ENCODE data around the gene CYRIA. TPM values are rescaled to one million over a fixed set of nuclear protein-coding genes. Genes with fewer than 3 reads are reported as not detected.

CYRIA gene
- total and polyA plus RNA-seq, 3 donors from 2014 or later, result 2.6 to 4.8 (median 4.1) TPM

DNA sequence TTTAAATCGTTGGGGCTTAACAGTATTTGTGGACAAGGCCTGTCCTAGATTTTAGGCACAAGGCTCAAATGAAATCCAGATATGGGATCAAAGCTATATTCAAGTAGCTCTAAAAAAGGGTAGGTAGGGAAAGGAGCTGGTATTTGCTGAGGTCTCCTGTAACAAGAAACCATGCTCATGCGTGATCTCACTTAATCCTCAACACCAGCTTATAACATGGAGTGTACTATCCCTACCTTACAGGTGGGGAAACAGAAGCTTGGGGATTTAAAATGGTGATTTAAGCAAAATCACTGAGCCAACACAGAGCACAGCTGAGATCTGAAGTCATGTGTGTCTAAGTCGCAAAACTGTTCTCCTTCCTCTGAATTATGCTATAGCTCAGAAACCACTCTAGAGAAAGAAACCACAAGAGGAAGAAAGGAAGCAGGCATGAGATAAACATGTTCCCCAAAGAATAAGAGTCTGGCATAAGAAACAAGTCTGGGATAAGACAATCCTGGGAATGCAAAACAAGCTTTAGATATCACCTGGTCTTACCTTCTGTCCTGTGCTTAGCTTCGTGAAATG lies 43.1 kb downstream of the CYRIA start:
- Histone ChIP-seq H3K9me3 (no peaks in the 10 kb centered on the region), H3K27ac (no peak overlapping the region), H3K4me3 (no peak overlapping the region), H3K27me3 (no peaks in the 10 kb centered on the region), H3K4me1 (peaks cover 10% of the 10 kb centered on the region), H3K36me3 (ENCODE audit: low read depth, missing control alignments) (no peaks in the 10 kb centered on the region)
- no peak for TF ChIP-seq POLR2A (IDR thresholded peaks at IDR 0.05)
- TF ChIP-seq, protein P1, sequence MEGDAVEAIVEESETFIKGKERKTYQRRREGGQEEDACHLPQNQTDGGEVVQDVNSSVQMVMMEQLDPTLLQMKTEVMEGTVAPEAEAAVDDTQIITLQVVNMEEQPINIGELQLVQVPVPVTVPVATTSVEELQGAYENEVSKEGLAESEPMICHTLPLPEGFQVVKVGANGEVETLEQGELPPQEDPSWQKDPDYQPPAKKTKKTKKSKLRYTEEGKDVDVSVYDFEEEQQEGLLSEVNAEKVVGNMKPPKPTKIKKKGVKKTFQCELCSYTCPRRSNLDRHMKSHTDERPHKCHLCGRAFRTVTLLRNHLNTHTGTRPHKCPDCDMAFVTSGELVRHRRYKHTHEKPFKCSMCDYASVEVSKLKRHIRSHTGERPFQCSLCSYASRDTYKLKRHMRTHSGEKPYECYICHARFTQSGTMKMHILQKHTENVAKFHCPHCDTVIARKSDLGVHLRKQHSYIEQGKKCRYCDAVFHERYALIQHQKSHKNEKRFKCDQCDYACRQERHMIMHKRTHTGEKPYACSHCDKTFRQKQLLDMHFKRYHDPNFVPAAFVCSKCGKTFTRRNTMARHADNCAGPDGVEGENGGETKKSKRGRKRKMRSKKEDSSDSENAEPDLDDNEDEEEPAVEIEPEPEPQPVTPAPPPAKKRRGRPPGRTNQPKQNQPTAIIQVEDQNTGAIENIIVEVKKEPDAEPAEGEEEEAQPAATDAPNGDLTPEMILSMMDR (IDR thresholded peaks at IDR 0.05), result no peak
- WGBS, 2 donors, result 87 to 92% methylated on average over 4 of the region's 4 CpGs
- DNase-seq, result no peak
- intact Hi-C loops (cut with DNase I; ENCODE audit: low total_unique reads), result no loop called here

DNA sequence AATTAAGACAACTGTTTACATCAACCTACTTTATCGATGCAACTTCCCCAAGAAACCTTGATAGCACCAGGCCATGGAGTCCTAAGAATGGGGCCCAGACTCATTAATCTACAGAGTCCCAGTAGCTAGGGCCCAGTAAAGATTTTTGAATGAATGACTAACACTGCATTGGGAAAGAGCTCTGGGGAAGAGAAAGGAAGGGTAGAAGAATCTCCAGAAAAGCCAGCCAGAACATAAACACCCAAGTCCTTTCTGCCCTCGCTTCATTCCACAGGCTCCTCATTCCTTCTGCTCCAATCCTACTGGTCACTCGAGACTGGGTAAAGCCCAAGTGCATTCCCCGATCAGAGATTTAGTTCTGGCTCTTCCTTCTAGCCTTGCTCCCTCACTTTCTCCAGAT lies 44.3 kb downstream of the CYRIA start:
- Histone ChIP-seq H3K4me1 (peaks cover 10% of the 10 kb centered on the region), H3K27me3 (no peaks in the 10 kb centered on the region), H3K27ac (no peak overlapping the region), H3K9me3 (no peaks in the 10 kb centered on the region), H3K36me3 (ENCODE audit: low read depth, missing control alignments) (no peaks in the 10 kb centered on the region), H3K4me3 (no peak overlapping the region)
- DNase-seq, result no peak
- TF ChIP-seq POLR2A (IDR thresholded peaks at IDR 0.05), result no peak
- TF ChIP-seq, protein P1 (IDR thresholded peaks at IDR 0.05), result no peak
- 93 to 95% methylated on average over 4 of the region's 4 CpGs for WGBS, 2 donors
- intact Hi-C loops (cut with DNase I; ENCODE audit: low total_unique reads), result no loop called here

DNA sequence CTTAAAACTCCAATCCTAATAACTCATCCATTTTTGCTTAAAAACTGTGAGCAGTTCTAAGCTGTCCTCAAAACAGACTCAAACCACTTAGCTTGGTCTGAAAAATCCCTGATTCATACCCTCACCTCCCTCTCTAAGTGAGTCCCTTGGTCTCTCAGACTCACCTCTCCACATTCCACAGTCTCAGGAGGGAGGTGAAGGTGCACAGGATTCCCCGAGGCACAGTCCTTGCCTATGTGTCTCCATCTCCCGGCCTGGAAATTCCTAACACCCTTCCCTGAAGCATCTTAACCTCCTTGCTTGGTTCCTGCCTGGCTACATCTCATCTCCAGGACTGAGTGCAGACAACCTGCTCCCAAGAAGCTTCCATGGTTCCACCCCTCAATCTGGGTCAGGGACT lies 45.0 kb downstream of the CYRIA start:
- H3K9me3 ChIP-seq, result no peaks in the 10 kb centered on the region
- intact Hi-C loops (cut with DNase I; ENCODE audit: low total_unique reads), result no loop called here
- H3K36me3 ChIP-seq (ENCODE audit: low read depth, missing control alignments), result no peaks in the 10 kb centered on the region
- no peak overlapping the region for H3K27ac ChIP-seq
- TF ChIP-seq, protein P1 (IDR thresholded peaks at IDR 0.05), result no peak
- TF ChIP-seq POLR2A (IDR thresholded peaks at IDR 0.05), result no peak
- H3K27me3 ChIP-seq, result no peaks in the 10 kb centered on the region
- no peak for DNase-seq
- no peak overlapping the region for H3K4me3 ChIP-seq
- 92 to 97% methylated on average over 2 of the region's 2 CpGs for WGBS, 2 donors
- H3K4me1 ChIP-seq, result peaks cover 10% of the 10 kb centered on the region

DNA sequence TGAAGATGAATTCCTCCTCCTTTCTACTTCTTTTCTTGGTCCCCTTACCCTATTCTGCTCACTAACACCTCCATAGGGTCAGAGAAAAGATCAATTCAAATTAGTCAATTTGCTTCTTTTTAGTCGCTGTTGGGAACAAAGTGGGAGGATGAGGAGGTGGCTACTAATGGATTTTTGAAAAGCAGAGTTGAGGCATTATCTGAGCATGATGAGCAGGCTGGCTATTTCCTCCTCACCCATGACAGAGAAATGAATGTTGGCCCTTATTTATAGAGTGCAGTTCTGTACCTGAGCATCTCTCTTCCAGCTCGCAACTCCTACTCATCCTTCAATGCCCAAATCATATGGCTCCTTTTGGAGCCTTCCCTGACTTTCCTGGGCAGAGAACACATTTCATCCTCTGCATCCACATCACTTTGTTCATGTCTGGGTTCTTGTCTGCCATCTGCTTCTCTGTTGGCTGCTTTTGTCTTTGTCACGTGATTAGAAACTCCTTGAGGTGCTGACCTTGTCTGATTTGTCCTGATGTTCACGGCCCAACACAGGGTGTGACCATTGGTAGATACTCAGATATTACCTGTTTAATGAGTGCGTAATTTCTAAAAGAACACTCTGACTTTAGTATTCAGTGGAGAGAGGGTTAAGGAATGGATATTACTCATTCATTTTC lies 45.9 kb downstream of the CYRIA start:
- no peak for TF ChIP-seq POLR2A (IDR thresholded peaks at IDR 0.05)
- TF ChIP-seq, protein P1 (IDR thresholded peaks at IDR 0.05), result no peak
- DNase-seq, result no peak
- Histone ChIP-seq H3K4me3 (no peak overlapping the region), H3K4me1 (peaks cover 1% of the 10 kb centered on the region), H3K27me3 (no peaks in the 10 kb centered on the region), H3K36me3 (ENCODE audit: low read depth, missing control alignments) (no peaks in the 10 kb centered on the region), H3K9me3 (no peaks in the 10 kb centered on the region), H3K27ac (no peak overlapping the region)
- intact Hi-C loops (cut with DNase I; ENCODE audit: low total_unique reads), result no loop called here
- WGBS, 2 donors, result 97% methylated on average over 5 of the region's 5 CpGs

Data from testis (tissue), 3 donors.